DOHH2 (cell line): Measurements from ENCODE around the gene TRPM8.

Experiments used
- H3F3A ChIP-seq: fragments of 200-600 bp; sonication (generic), shearing (Covaris generic); 2 replicates; pipeline ENCODE4 v1.6.0; 2016; ENCODE audit warnings: antibody characterized with exemption, mild to moderate bottlenecking; ENCODE audit not compliant: control insufficient read depth, insufficient read depth
- H3K27ac ChIP-seq: fragments of 200-600 bp; sonication (generic); 2 replicates; pipeline ENCODE4 v1.5.1; 2014; ENCODE audit warnings: low read depth, mild to moderate bottlenecking, low read length, moderate library complexity
- H3K27me3 ChIP-seq: fragments of 200-600 bp; sonication (generic); 2 replicates; pipeline ENCODE4 v1.6.1; 2014; ENCODE audit warnings: mild to moderate bottlenecking, low read length, mixed read lengths; ENCODE audit not compliant: control insufficient read depth
- H3K36me3 ChIP-seq: fragments of 200-600 bp; sonication (generic); 2 replicates; pipeline ENCODE4 v1.6.1; 2014; ENCODE audit warnings: mild to moderate bottlenecking, low read length, moderate library complexity, mixed read lengths; ENCODE audit not compliant: control insufficient read depth
- H3K4me1 ChIP-seq: fragments of 200-600 bp; sonication (generic); 2 replicates; pipeline ENCODE4 v1.6.1; 2014; ENCODE audit warnings: mild to moderate bottlenecking, low read length, mixed read lengths; ENCODE audit not compliant: control insufficient read depth
- H3K4me2 ChIP-seq: fragments of 200-600 bp; sonication (generic); 2 replicates; pipeline ENCODE4 v1.6.0; 2014; ENCODE audit warnings: mild to moderate bottlenecking, low read length, moderate library complexity
- H3K4me3 ChIP-seq: fragments of 200-600 bp; sonication (generic); 2 replicates; pipeline ENCODE4 v1.5.1; 2014; ENCODE audit warnings: mild to moderate bottlenecking, low read length, mixed read lengths
- H3K79me2 ChIP-seq: fragments of 200-600 bp; sonication (generic); 2 replicates; pipeline ENCODE4 v1.6.1; 2014; ENCODE audit warnings: mild to moderate bottlenecking, low read length, mixed read lengths; ENCODE audit not compliant: control insufficient read depth
- H3K9me2 ChIP-seq: fragments of 200-600 bp; sonication (generic); replicated peaks from 2 replicates; pipeline ENCODE4 v1.6.1; 2014; ENCODE audit warnings: mild to moderate bottlenecking, low read length, mixed read lengths; ENCODE audit not compliant: control insufficient read depth
- H3K9me3 ChIP-seq: fragments of 200-600 bp; sonication (generic); 2 replicates; pipeline ENCODE4 v1.6.1; 2014; ENCODE audit warnings: antibody characterized with exemption, low read length, mixed read lengths; ENCODE audit not compliant: control insufficient read depth, insufficient read depth
- H4K20me1 ChIP-seq: fragments of 200-600 bp; sonication (generic); 2 replicates; pipeline ENCODE4 v1.6.0; 2014; ENCODE audit warnings: low read depth, mild to moderate bottlenecking, antibody characterized with exemption, low read length, moderate library complexity; ENCODE audit not compliant: control insufficient read depth, insufficient read depth
- EZH2phosphoT487 ChIP-seq: fragments of 200-600 bp; sonication (generic); IDR thresholded peaks from 2 replicates; pipeline ENCODE4 v1.6.1; 2017; ENCODE audit warnings: borderline replicate concordance, mild to moderate bottlenecking, antibody characterized with exemption, low read length, moderate library complexity, mixed read lengths
- TF ChIP-seq, protein P1 (sequence below): fragments of 200-600 bp; sonication (generic); IDR thresholded peaks from one replicate; pipeline ENCODE4 v1.5.1; 2014; ENCODE audit warnings: antibody characterized with exemption, mild to moderate bottlenecking, low read depth, low read length; ENCODE audit not compliant: poor library complexity, severe bottlenecking

Gene TRPM8

DNA sequence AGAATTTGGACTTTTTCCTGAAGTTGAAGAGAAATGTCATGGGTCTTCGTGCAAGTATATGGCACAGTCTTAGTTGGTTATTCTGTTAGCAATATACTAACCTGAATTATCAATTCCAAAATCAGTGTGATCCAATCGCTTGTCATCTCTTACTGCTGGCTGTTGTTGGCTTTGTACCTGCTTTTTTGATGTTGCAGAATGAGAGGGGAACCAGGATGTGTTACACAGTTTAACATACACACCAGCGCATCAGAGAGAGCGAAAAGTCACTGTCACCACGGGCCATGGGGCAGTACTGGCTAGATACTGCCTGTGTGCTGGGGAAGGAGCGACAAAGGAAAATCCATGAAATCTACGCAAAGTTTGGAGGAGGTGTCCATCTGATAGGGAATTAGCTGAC, 74.0 kb downstream of the TRPM8 start:
- Histone ChIP-seq H3K9me2 (no peaks in the 10 kb centered on the region), H3K4me2 (no peak overlapping the region), H3K27ac (no peak overlapping the region), H3K4me1 (no peaks in the 10 kb centered on the region), H3K79me2 (no peaks in the 10 kb centered on the region), H3K9me3 (no peaks in the 10 kb centered on the region), H3K27me3 (no peaks in the 10 kb centered on the region), H3K4me3 (no peak overlapping the region), H3F3A (no peaks in the 10 kb centered on the region), H3K36me3 (no peaks in the 10 kb centered on the region), H4K20me1 (no peaks in the 10 kb centered on the region)
- TF ChIP-seq EZH2phosphoT487, result no peak
- TF ChIP-seq, protein P1, sequence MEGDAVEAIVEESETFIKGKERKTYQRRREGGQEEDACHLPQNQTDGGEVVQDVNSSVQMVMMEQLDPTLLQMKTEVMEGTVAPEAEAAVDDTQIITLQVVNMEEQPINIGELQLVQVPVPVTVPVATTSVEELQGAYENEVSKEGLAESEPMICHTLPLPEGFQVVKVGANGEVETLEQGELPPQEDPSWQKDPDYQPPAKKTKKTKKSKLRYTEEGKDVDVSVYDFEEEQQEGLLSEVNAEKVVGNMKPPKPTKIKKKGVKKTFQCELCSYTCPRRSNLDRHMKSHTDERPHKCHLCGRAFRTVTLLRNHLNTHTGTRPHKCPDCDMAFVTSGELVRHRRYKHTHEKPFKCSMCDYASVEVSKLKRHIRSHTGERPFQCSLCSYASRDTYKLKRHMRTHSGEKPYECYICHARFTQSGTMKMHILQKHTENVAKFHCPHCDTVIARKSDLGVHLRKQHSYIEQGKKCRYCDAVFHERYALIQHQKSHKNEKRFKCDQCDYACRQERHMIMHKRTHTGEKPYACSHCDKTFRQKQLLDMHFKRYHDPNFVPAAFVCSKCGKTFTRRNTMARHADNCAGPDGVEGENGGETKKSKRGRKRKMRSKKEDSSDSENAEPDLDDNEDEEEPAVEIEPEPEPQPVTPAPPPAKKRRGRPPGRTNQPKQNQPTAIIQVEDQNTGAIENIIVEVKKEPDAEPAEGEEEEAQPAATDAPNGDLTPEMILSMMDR, result no peak

DNA sequence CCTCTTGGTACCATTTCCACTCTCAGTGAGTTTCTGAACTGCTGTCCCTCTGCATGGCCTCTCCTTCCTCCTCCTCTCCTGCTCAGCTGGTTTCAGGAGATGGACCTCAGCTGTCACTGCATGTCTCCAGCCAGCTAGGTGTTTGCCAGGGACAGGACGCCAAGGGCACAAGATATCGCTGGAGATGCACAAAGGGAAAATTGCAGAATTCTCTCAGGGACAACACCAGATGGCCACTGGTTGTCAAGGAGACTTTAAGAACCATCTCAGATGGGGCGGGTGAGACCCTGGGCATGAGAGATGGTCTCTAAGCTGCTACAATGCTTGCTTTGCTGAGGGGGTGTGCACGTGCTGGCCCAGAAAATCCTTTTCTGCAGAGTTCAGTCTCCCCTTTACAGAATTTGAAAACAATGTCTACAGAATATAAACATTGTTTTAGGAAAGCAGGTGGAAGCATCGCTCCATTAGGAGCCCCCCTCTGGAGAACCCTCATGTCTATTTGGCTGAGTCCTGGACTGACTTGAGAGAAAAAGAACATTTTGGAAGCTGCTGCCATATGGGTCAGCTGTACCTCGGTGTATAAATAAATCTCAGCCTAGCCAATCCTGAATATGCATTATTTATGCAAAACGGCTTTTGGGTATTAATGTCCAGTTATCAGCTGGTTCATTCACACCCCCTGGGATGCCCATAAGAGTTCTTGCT, 75.5 kb downstream of the TRPM8 start:
- H3K4me2 ChIP-seq, result no peak overlapping the region
- TF ChIP-seq, protein P1, result no peak
- TF ChIP-seq EZH2phosphoT487, result no peak
- H3K9me2 ChIP-seq, result no peaks in the 10 kb centered on the region
- no peaks in the 10 kb centered on the region for H3K9me3 ChIP-seq
- H3F3A ChIP-seq, result no peaks in the 10 kb centered on the region
- H3K4me1 ChIP-seq, result no peaks in the 10 kb centered on the region
- no peak overlapping the region for H3K4me3 ChIP-seq
- no peak overlapping the region for H3K27ac ChIP-seq
- H3K27me3 ChIP-seq, result no peaks in the 10 kb centered on the region
- no peaks in the 10 kb centered on the region for H3K79me2 ChIP-seq
- no peaks in the 10 kb centered on the region for H4K20me1 ChIP-seq
- H3K36me3 ChIP-seq, result no peaks in the 10 kb centered on the region

DNA sequence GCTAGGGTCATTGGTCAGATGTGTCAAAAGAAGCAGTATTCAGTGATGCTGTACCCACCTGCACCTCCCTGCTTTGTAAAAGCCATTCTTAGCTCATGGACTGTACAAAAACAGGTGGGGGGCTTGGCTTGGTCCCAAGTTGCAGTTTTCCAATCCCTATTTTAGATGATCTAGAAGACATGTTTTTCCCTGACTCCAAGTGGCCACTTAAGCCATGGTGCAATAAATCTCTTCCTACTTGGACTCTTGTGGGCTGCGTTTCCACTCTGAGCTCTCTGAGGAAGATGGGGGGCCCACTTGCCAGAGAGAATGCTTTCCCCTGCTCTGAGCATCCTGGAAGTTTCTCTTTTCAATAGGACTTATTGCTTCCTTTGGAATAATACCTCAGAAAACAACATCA, 76.3 kb downstream of the TRPM8 start:
- Histone ChIP-seq H4K20me1 (no peaks in the 10 kb centered on the region), H3K27ac (no peak overlapping the region), H3K4me1 (no peaks in the 10 kb centered on the region), H3K9me3 (no peaks in the 10 kb centered on the region), H3F3A (no peaks in the 10 kb centered on the region), H3K27me3 (no peaks in the 10 kb centered on the region), H3K79me2 (no peaks in the 10 kb centered on the region), H3K4me3 (no peak overlapping the region), H3K9me2 (no peaks in the 10 kb centered on the region), H3K36me3 (no peaks in the 10 kb centered on the region), H3K4me2 (no peak overlapping the region)
- TF ChIP-seq, protein P1, result no peak
- TF ChIP-seq EZH2phosphoT487, result no peak
